ENCODE data around the gene ZNF584. TPM values are rescaled to one million over a fixed set of nuclear protein-coding genes. Genes with fewer than 3 reads are reported as not detected.

The ZNF584 gene
- 5.3 and 10.5 TPM in 2 replicates for total RNA-seq

- peak; percentile 44 for DNase-seq (ENCODE audit: low read depth)
- TF ChIP-seq, protein P1, sequence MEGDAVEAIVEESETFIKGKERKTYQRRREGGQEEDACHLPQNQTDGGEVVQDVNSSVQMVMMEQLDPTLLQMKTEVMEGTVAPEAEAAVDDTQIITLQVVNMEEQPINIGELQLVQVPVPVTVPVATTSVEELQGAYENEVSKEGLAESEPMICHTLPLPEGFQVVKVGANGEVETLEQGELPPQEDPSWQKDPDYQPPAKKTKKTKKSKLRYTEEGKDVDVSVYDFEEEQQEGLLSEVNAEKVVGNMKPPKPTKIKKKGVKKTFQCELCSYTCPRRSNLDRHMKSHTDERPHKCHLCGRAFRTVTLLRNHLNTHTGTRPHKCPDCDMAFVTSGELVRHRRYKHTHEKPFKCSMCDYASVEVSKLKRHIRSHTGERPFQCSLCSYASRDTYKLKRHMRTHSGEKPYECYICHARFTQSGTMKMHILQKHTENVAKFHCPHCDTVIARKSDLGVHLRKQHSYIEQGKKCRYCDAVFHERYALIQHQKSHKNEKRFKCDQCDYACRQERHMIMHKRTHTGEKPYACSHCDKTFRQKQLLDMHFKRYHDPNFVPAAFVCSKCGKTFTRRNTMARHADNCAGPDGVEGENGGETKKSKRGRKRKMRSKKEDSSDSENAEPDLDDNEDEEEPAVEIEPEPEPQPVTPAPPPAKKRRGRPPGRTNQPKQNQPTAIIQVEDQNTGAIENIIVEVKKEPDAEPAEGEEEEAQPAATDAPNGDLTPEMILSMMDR (conservative IDR thresholded peaks at IDR 0.05; ENCODE audit: low read depth, low read length) = peak; percentile 5
- peak within 1 kb of the TSS; percentile 98 for H3K4me3 ChIP-seq (ENCODE audit: low read depth, low read length)
These were observed at the start of gene ZNF584 for GRCh38 chr19:58408152-58409009. Gene ZNF584 (plus strand): TSS chr19:58408649. CDS start chr19:58409148, 499 bp downstream.

DNA sequence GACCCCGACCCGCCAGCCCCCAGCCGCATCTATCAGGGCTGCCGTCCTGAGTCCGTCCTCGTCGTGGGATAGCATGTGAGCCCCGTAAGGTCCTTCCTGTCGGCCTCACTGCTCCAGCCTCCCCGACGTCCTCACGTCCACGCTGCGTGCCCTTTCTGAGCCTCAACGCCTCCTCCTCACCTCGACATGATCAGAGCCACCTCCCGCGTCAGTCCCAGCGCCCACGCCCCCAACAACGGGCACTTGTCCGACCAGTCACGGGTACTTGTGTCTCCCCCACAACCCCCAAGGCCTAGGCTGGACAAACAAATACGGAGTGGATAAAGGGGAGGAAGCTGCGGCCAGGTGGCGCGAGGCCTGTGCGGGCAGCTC lies 46.6 kb upstream of the ZNF584 start:
- DNase-seq (ENCODE audit: low read depth) = no peak
- peak overlapping the region; percentile 80 for H3K4me3 ChIP-seq (ENCODE audit: low read depth, low read length)

GRCh38 chr19:58362272-58362994 lies 46.0 kb upstream of the ZNF584 start, which contains the start of gene ZNF497:
Gene ZNF497 (minus strand): TSS chr19:58362751. CDS start chr19:58357635, 5,116 bp downstream.
- TF ChIP-seq, protein P1 (conservative IDR thresholded peaks at IDR 0.05; ENCODE audit: low read depth, low read length) = no peak
- peak within 1 kb of the TSS; percentile 80 for H3K4me3 ChIP-seq (ENCODE audit: low read depth, low read length)
- peak; percentile 26 for DNase-seq (ENCODE audit: low read depth)

More for the DNA sequence above, 46.6 kb upstream of the ZNF584 start:
- TF ChIP-seq, protein P1 (conservative IDR thresholded peaks at IDR 0.05; ENCODE audit: low read depth, low read length) = peak; percentile 12

GRCh38 chr19:58364146-58364545 lies 44.3 kb upstream of the ZNF584 start:
- DNase-seq (ENCODE audit: low read depth) = no peak
- no peak overlapping the region for H3K4me3 ChIP-seq (ENCODE audit: low read depth, low read length)
- TF ChIP-seq, protein P1 (conservative IDR thresholded peaks at IDR 0.05; ENCODE audit: low read depth, low read length) = no peak

DNA sequence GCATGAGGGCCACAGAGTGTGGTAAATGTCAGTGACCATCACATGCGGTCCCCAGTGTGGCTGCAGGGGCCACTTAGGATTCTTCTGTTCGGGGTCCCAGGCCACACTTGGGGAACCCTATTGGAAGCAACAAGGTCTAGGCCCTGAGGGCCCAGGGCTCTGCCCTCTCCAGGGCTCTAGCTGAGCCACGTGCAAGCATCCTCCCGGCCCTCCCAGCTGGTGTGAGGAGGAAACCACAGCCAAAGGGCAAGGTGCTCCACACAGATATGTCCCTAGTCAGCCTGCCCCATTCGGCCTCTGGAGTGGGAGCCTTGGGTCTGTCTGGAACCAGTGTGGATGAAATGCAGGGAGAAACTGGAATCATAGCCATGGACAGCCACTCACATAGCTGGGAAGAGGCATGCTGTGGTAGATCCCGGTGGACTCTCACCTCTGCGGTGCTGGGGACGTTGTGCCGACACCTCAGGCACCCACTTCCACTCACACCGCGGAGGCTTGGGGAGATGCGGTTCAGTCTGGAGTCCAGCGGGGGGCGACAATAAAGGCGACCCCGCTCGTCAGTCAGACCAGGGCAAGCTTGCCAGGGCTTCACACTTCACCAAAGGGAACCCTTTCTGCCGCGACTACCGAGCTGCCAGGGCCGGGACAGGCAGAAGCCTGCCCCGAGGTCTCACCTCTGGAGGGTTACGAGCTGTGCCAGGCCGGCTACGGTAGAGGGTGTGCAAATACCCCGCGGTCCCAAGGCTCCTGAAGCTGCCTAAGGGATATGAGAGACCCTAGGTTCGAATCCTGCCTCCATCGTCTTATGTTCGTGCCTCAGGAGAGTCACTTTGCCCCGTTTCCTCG lies 41.6 kb upstream of the ZNF584 start:
- TF ChIP-seq, protein P1 (conservative IDR thresholded peaks at IDR 0.05; ENCODE audit: low read depth, low read length) = no peak
- no peak overlapping the region for H3K4me3 ChIP-seq (ENCODE audit: low read depth, low read length)
- DNase-seq (ENCODE audit: low read depth) = no peak

DNA sequence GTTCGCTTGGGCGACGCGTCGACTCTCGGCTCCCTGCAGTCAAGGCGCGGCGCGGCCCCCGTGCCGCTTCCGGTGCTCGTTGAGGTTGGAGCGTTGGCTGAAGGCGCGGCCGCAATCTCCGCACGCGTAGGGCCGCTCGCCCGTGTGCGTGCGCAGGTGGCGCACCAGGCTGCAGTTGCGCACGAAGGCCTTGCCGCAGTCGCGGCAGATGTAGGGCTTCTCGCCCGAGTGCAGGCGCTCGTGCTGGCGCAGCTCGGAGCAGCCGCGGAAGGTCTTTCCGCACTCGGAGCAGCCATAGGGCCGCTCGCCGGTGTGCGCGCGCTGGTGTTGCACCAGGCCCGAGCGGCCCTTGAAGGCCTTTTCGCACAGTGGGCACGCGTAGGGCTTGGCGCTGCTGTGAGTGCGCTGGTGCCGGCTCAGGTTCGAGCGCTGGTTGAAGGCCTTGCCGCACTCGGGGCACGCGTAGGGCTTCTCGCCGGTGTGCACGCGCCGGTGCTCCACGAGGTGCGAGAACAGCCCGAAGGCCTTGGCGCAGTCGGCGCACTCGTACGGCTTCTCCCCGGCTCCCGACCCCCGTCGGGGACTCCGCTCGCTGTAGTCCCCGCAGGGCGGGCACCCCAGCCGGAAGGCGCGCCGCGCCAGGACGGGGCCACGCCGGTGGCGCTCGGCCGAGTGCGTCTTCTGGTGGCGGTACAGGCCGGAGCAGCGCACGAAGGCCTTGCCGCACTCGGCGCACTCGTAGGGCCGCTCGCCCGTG lies 40.6 kb upstream of the ZNF584 start:
- DNase-seq (ENCODE audit: low read depth) = no peak
- TF ChIP-seq, protein P1 (conservative IDR thresholded peaks at IDR 0.05; ENCODE audit: low read depth, low read length) = no peak
- no peak overlapping the region for H3K4me3 ChIP-seq (ENCODE audit: low read depth, low read length)

All from epithelial cell of proximal tubule (primary cell).